ENCODE measurements around the gene PSMD11.

The PSMD11 gene

DNA sequence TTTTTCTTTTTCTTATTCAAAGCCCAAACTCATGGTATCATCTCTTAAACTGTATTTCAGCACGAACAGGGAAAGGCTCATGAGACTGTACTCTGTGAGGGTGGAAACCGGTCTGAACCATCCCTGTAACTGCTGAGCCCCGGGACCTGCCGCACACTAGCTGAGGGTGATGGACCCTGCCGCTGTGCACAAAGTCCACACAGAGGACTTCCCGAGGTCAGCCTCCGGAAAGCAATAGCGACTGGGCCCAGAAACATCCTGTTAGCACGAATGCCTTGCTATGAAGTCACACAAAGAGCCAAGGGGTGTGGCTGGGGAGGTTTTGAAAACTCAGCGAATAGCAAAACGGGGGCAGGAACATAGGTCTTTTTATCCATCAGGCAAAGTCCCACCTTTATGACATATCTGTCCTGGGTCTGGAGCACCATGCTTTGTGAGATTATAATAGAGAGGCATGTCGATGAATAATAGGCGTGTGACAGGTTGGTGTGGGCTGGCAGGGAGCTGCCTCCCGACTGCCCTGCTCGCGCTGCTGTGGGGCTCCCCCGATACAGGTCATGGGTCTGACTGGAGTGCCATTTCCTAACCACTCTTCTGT, 75.9 kb downstream of the PSMD11 start:
- no peaks in the 10 kb centered on the region for H3K9me3 ChIP-seq (ENCODE audit: control insufficient read depth, insufficient read depth, low read depth, low read length)
- H3K4me3 ChIP-seq (ENCODE audit: low read depth, low read length) = peak overlapping the region; percentile 35
- peaks cover 21% of the 10 kb centered on the region for H3K4me1 ChIP-seq (ENCODE audit: control insufficient read depth, insufficient read depth, low read length)
- no peak overlapping the region for H3K27ac ChIP-seq (ENCODE audit: extremely low read depth, low read depth, low read length)
- no peaks in the 10 kb centered on the region for H3K36me3 ChIP-seq (ENCODE audit: control insufficient read depth in 2 of 2, insufficient read depth in 1 of 2, low read length in 2 of 2)
- TF ChIP-seq, protein P1, sequence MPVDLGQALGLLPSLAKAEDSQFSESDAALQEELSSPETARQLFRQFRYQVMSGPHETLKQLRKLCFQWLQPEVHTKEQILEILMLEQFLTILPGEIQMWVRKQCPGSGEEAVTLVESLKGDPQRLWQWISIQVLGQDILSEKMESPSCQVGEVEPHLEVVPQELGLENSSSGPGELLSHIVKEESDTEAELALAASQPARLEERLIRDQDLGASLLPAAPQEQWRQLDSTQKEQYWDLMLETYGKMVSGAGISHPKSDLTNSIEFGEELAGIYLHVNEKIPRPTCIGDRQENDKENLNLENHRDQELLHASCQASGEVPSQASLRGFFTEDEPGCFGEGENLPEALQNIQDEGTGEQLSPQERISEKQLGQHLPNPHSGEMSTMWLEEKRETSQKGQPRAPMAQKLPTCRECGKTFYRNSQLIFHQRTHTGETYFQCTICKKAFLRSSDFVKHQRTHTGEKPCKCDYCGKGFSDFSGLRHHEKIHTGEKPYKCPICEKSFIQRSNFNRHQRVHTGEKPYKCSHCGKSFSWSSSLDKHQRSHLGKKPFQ (tag by site-specific recombination; IDR thresholded peaks at IDR 0.05) = no peak
- TF ChIP-seq ZNF202 (tag by site-specific recombination; IDR thresholded peaks at IDR 0.05; ENCODE audit: borderline replicate concordance) (no peak), ZFP3 (tag by site-specific recombination; IDR thresholded peaks at IDR 0.05; ENCODE audit: low read depth) (no peak), ZNF140 (tag by site-specific recombination; IDR thresholded peaks at IDR 0.05) (no peak), ZBTB20 (tag by site-specific recombination; IDR thresholded peaks at IDR 0.05) (peak; percentile 62), GLI2 (tag by site-specific recombination; IDR thresholded peaks at IDR 0.05; ENCODE audit: borderline replicate concordance, low read depth) (no peak), ZNF571 (tag by site-specific recombination; IDR thresholded peaks at IDR 0.05) (no peak), OVOL3 (tag by site-specific recombination; IDR thresholded peaks at IDR 0.05) (no peak), ZNF645 (tag by site-specific recombination; IDR thresholded peaks at IDR 0.05) (no peak), ZNF214 (tag by site-specific recombination; IDR thresholded peaks at IDR 0.05; ENCODE audit: borderline replicate concordance) (no peak), SP3 (tag by site-specific recombination; IDR thresholded peaks at IDR 0.05) (0 out of 2 replicates have a peak, but pooled peaks have one; percentile 20), ZNF658 (tag by site-specific recombination; IDR thresholded peaks at IDR 0.05) (no peak), PRDM10 (tag by site-specific recombination; IDR thresholded peaks at IDR 0.05) (no peak; the same call in 1 of the 2 replicates)
- POLR2A ChIA-PET = interaction anchor here (0.6 to 1.5 kb wide), 5 partner anchors 33 to 289 kb away, joined by 3 to 5 read pairs (median 3); partner anchors contain the start of gene PSMD11
- CTCF ChIA-PET = no interaction called here

GRCh38 chr17:32520737-32521404, 76.6 kb downstream of the PSMD11 start:
- Histone ChIP-seq H3K4me1 (ENCODE audit: control insufficient read depth, insufficient read depth, low read length) (peaks cover 21% of the 10 kb centered on the region), H3K9me3 (ENCODE audit: control insufficient read depth, insufficient read depth, low read depth, low read length) (no peaks in the 10 kb centered on the region), H3K4me3 (ENCODE audit: low read depth, low read length) (no peak overlapping the region), H3K27ac (ENCODE audit: extremely low read depth, low read depth, low read length) (no peak overlapping the region), H3K36me3 (ENCODE audit: control insufficient read depth in 2 of 2, insufficient read depth in 1 of 2, low read length in 2 of 2) (no peaks in the 10 kb centered on the region)
- ChIA-PET POLR2A (no interaction called here), CTCF (no interaction called here)
- TF ChIP-seq ATF2 (tag by site-specific recombination; IDR thresholded peaks at IDR 0.05; ENCODE audit: low read depth) = no peak
- no peak for TF ChIP-seq ZFP3 (tag by site-specific recombination; IDR thresholded peaks at IDR 0.05; ENCODE audit: low read depth)
- TF ChIP-seq ZFHX2 (tag by site-specific recombination; conservative IDR thresholded peaks at IDR 0.05) = no peak
- TF ChIP-seq ZSCAN4 (tag by site-specific recombination; IDR thresholded peaks at IDR 0.05) = no peak
- no peak for TF ChIP-seq KLF10 (tag by site-specific recombination; IDR thresholded peaks at IDR 0.05)
- TF ChIP-seq, protein P2, sequence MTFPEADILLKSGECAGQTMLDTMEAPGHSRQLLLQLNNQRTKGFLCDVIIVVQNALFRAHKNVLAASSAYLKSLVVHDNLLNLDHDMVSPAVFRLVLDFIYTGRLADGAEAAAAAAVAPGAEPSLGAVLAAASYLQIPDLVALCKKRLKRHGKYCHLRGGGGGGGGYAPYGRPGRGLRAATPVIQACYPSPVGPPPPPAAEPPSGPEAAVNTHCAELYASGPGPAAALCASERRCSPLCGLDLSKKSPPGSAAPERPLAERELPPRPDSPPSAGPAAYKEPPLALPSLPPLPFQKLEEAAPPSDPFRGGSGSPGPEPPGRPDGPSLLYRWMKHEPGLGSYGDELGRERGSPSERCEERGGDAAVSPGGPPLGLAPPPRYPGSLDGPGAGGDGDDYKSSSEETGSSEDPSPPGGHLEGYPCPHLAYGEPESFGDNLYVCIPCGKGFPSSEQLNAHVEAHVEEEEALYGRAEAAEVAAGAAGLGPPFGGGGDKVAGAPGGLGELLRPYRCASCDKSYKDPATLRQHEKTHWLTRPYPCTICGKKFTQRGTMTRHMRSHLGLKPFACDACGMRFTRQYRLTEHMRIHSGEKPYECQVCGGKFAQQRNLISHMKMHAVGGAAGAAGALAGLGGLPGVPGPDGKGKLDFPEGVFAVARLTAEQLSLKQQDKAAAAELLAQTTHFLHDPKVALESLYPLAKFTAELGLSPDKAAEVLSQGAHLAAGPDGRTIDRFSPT (tag by site-specific recombination; IDR thresholded peaks at IDR 0.05) = no peak
- TF ChIP-seq, protein P3, sequence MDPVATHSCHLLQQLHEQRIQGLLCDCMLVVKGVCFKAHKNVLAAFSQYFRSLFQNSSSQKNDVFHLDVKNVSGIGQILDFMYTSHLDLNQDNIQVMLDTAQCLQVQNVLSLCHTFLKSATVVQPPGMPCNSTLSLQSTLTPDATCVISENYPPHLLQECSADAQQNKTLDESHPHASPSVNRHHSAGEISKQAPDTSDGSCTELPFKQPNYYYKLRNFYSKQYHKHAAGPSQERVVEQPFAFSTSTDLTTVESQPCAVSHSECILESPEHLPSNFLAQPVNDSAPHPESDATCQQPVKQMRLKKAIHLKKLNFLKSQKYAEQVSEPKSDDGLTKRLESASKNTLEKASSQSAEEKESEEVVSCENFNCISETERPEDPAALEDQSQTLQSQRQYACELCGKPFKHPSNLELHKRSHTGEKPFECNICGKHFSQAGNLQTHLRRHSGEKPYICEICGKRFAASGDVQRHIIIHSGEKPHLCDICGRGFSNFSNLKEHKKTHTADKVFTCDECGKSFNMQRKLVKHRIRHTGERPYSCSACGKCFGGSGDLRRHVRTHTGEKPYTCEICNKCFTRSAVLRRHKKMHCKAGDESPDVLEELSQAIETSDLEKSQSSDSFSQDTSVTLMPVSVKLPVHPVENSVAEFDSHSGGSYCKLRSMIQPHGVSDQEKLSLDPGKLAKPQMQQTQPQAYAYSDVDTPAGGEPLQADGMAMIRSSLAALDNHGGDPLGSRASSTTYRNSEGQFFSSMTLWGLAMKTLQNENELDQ (tag by site-specific recombination; IDR thresholded peaks at IDR 0.05; ENCODE audit: low read depth) = no peak
